Measurements from ENCODE around the gene ZNF730. TPM values are rescaled to one million over a fixed set of nuclear protein-coding genes. Genes with fewer than 3 reads are reported as not detected.
"Not testable (repeated sequence)": the region's sequence is repeated elsewhere in the genome, so short reads cannot be mapped to it uniquely, and the experiment has no call there.

Gene ZNF730
- total RNA-seq, 1 experiment from 2014 or later, result not detected

GRCh38 chr19:23099966-23100365, 16.9 kb upstream of the ZNF730 start:
- H3K4me3 Mint-ChIP-seq (ENCODE audit: unreplicated experiment), result no peak overlapping the region
- no peak overlapping the region for H3K27ac Mint-ChIP-seq (ENCODE audit: low read depth, unreplicated experiment)
- TF ChIP-seq, protein P1, sequence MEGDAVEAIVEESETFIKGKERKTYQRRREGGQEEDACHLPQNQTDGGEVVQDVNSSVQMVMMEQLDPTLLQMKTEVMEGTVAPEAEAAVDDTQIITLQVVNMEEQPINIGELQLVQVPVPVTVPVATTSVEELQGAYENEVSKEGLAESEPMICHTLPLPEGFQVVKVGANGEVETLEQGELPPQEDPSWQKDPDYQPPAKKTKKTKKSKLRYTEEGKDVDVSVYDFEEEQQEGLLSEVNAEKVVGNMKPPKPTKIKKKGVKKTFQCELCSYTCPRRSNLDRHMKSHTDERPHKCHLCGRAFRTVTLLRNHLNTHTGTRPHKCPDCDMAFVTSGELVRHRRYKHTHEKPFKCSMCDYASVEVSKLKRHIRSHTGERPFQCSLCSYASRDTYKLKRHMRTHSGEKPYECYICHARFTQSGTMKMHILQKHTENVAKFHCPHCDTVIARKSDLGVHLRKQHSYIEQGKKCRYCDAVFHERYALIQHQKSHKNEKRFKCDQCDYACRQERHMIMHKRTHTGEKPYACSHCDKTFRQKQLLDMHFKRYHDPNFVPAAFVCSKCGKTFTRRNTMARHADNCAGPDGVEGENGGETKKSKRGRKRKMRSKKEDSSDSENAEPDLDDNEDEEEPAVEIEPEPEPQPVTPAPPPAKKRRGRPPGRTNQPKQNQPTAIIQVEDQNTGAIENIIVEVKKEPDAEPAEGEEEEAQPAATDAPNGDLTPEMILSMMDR (IDR thresholded peaks at IDR 0.05; ENCODE audit: unreplicated experiment), result no peak
- no peak for DNase-seq (ENCODE audit: unreplicated experiment)
- no peaks in the 10 kb centered on the region for H3K27me3 Mint-ChIP-seq (ENCODE audit: insufficient read depth, unreplicated experiment)
- peaks cover 47% of the 10 kb centered on the region for H3K9me3 Mint-ChIP-seq (ENCODE audit: unreplicated experiment)
- H3K36me3 Mint-ChIP-seq (ENCODE audit: insufficient read depth, unreplicated experiment), result no peaks in the 10 kb centered on the region
- intact Hi-C loops (cut with micrococcal nuclease), result no loop called here
- CTCF ChIA-PET, result no interaction called here
- POLR2A ChIA-PET, result no interaction called here
- H3K4me1 Mint-ChIP-seq (ENCODE audit: insufficient read depth, unreplicated experiment), result no peaks in the 10 kb centered on the region
- no TSS peak for BruUV-seq (replicated peaks)

DNA sequence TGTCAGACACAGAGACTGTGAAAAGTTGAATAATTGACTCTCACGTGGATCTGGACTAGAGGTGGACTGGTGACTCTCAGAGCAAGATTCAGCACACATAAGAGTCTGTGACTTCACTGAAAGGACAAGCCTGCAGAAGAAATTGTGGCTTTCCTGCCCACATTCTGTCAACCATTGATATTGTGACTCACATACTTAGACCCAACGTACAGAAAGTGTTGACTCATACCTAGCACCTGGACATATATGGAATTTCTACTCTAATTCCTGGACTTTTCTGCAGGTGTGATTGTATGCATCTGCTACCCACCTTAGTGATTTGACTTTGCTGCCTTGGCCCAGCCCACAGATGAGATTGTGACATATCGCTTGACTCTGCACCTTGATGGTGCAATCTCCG, 15.6 kb upstream of the ZNF730 start:
- peaks cover 41% of the 10 kb centered on the region for H3K9me3 Mint-ChIP-seq (ENCODE audit: unreplicated experiment)
- no TSS peak for BruUV-seq (replicated peaks)
- no peak overlapping the region for H3K4me3 Mint-ChIP-seq (ENCODE audit: unreplicated experiment)
- TF ChIP-seq, protein P1 (IDR thresholded peaks at IDR 0.05; ENCODE audit: unreplicated experiment), result no peak
- H3K27me3 Mint-ChIP-seq (ENCODE audit: insufficient read depth, unreplicated experiment), result no peaks in the 10 kb centered on the region
- ChIA-PET POLR2A (no interaction called here), CTCF (no interaction called here)
- no peaks in the 10 kb centered on the region for H3K4me1 Mint-ChIP-seq (ENCODE audit: insufficient read depth, unreplicated experiment)
- intact Hi-C loops (cut with micrococcal nuclease), result no loop called here
- H3K27ac Mint-ChIP-seq (ENCODE audit: low read depth, unreplicated experiment), result no peak overlapping the region
- no peak for DNase-seq (ENCODE audit: unreplicated experiment)
- no peaks in the 10 kb centered on the region for H3K36me3 Mint-ChIP-seq (ENCODE audit: insufficient read depth, unreplicated experiment)

GRCh38 chr19:23118400-23118799, 1.6 kb downstream of the ZNF730 start:
- H3K4me3 Mint-ChIP-seq (ENCODE audit: unreplicated experiment), result no peak overlapping the region
- intact Hi-C loops (cut with micrococcal nuclease), result no loop called here
- no peaks in the 10 kb centered on the region for H3K36me3 Mint-ChIP-seq (ENCODE audit: insufficient read depth, unreplicated experiment)

GRCh38 chr19:23134211-23134610, 17.4 kb downstream of the ZNF730 start:
- not testable (repeated sequence) for H3K4me1 Mint-ChIP-seq (ENCODE audit: insufficient read depth, unreplicated experiment)

More at GRCh38 chr19:23118400-23118799, 1.6 kb downstream of the ZNF730 start:
- no peak for DNase-seq (ENCODE audit: unreplicated experiment)
- Mint-ChIP-seq H3K4me1 (ENCODE audit: insufficient read depth, unreplicated experiment) (no peaks in the 10 kb centered on the region), H3K27me3 (ENCODE audit: insufficient read depth, unreplicated experiment) (no peaks in the 10 kb centered on the region), H3K27ac (ENCODE audit: low read depth, unreplicated experiment) (no peak overlapping the region), H3K9me3 (ENCODE audit: unreplicated experiment) (peaks cover 27% of the 10 kb centered on the region)
- POLR2A ChIA-PET, result no interaction called here
- BruUV-seq (replicated peaks), result no TSS peak
- CTCF ChIA-PET, result no interaction called here
- TF ChIP-seq, protein P1 (IDR thresholded peaks at IDR 0.05; ENCODE audit: unreplicated experiment), result no peak

More at GRCh38 chr19:23134211-23134610, 17.4 kb downstream of the ZNF730 start:
- H3K27me3 Mint-ChIP-seq (ENCODE audit: insufficient read depth, unreplicated experiment); H3K27ac Mint-ChIP-seq (ENCODE audit: low read depth, unreplicated experiment); H3K4me3 Mint-ChIP-seq (ENCODE audit: unreplicated experiment); POLR2A ChIA-PET; intact Hi-C loops (cut with micrococcal nuclease); BruUV-seq (replicated peaks); H3K9me3 Mint-ChIP-seq (ENCODE audit: unreplicated experiment); DNase-seq (ENCODE audit: unreplicated experiment); CTCF ChIA-PET: not testable (repeated sequence)
- peaks cover 11% of the 10 kb centered on the region for H3K36me3 Mint-ChIP-seq (ENCODE audit: insufficient read depth, unreplicated experiment)

All from MCF 10A (cell line).